SH-SY5Y (cell line): Measurements from ENCODE around the gene AIFM2.

ENCODE experiments used
- GATA2 ChIP-seq: IDR thresholded peaks from 2 replicates; pipeline ENCODE4 v1.6.1; 2011; ENCODE audit warnings: mild to moderate bottlenecking, low read depth, low read length
- GATA3 ChIP-seq: IDR thresholded peaks from 2 replicates; pipeline ENCODE4 v1.6.1; 2011; ENCODE audit warnings: low read depth, mild to moderate bottlenecking, low read length, moderate library complexity

Gene AIFM2

GRCh38 chr10:70160798-70161197 is 28.2 kb upstream of the AIFM2 start:
- no peak for TF ChIP-seq GATA3
- TF ChIP-seq GATA2 = no peak

- TF ChIP-seq GATA3 (no peak), GATA2 (no peak)
These were observed 25.5 kb upstream of the AIFM2 start for GRCh38 chr10:70158113-70158512.

GRCh38 chr10:70155255-70155838 is 22.7 kb upstream of the AIFM2 start:
- TF ChIP-seq GATA3 = no peak
- TF ChIP-seq GATA2 = no peak

DNA sequence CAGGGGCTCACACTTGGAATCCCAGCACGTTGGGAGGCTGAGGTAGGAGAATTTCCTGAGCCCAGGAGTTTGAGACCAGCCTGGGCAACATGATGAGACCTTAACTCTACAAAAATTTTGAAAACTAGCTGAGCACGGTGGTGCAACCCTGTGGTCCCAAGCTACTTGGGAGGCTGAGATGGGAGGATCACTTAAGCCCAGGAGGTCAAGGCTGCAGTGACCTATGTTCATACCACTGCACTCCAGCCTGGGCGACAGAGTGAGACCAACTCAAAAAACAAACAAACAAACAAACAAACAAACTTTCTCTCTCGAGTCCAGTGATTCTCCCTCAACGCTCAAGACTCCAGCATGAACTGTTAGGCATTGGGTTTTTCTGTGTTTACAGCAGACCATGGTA is 15.9 kb upstream of the AIFM2 start:
- TF ChIP-seq GATA3 (no peak), GATA2 (no peak)

- TF ChIP-seq GATA3 (no peak), GATA2 (no peak)
These were observed 14.6 kb upstream of the AIFM2 start for GRCh38 chr10:70147259-70147625.

DNA sequence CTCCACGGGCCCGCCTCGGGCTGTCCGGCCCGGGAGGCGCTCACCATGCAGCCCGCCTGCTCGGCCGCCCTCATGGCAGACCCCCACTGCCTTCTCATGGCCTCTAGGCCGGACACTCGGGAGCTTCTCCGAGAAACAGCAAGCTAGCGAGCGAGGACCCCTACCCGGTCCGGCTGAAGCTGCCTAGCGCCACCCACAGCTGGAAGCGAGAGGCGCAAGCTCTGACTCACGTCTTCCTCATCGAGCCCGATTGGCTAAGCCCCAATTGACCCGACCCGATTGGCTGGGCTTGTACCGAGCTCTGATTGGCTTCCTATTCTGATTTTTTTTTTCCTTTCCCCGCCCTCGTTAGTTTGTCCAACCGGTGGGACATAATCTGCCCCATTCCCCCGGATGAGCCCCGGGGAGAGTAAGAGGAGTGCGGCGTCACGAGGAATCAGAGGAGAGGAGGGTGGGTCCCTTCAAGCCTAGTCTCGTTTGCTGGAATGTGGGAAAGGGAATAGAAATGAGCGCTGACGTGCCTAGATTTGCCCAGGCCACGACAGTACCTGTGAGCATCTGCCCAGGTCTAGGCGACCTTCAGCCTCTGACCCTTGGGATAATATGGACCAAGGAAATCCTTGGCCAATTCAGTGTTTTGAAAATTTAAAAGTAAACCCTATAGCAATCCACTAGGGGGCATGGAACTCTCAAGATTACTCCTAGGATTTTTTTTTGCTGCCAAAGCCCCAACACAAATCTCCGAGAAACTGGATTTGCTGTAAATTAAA is 14.0 kb upstream of the AIFM2 start, which contains the start of gene TYSND1:
Gene TYSND1 (minus strand): TSS at position 212 of the 770 bp plus-strand sequence. CDS start 114 bp downstream, at position 98.
- TF ChIP-seq GATA3 = no peak

- TF ChIP-seq GATA3 = no peak
- TF ChIP-seq GATA2 = no peak
These were observed 13.3 kb upstream of the AIFM2 start for GRCh38 chr10:70145666-70146488.

GRCh38 chr10:70145166-70145665 is 12.6 kb upstream of the AIFM2 start:
- TF ChIP-seq GATA2 (no peak), GATA3 (no peak)

- TF ChIP-seq GATA3 (no peak), GATA2 (no peak)
These were observed 11.9 kb upstream of the AIFM2 start for GRCh38 chr10:70144372-70145110.

DNA sequence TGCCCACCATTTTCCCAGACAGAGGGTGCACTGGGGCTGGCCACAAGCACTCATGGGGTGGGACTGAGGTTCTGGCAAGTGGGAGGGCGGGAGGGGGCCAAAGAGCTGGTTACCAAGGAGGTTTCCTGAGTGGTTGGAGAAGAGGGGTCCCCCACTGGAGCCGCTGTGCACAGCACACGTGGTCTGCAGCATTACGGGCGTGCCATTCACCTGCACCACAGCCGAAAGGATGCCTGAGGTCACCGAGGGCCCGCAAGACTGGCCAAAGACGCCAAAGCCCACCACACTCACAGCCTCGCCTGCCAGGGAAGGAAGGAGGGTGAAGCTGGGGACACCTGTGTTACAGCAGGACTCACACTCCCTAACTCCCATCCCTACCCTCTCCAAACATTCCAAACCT is 9.9 kb upstream of the AIFM2 start:
- TF ChIP-seq GATA3 = no peak
- no peak for TF ChIP-seq GATA2

DNA sequence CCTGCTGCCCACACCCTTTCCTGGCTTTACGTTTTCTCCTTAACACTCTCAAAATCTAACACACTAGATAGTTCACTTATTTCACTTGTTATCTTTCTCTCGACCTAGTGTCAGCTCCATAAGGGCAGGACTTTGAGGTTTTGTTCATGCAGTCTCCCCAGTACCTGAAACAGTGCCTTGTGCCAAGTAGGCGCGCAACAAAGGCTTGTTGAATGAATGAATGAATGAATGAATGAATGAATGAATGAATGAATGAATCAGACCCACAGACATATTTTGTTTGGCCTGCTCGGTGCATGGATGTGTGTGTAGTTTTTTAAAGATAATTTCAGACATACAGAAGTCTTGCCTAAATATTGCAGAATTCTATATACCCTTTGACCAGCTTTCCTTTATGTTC is 7.7 kb upstream of the AIFM2 start:
- no peak for TF ChIP-seq GATA2
- TF ChIP-seq GATA3 = no peak

GRCh38 chr10:70139997-70140250 is 7.3 kb upstream of the AIFM2 start:
- TF ChIP-seq GATA3 (no peak), GATA2 (no peak)

DNA sequence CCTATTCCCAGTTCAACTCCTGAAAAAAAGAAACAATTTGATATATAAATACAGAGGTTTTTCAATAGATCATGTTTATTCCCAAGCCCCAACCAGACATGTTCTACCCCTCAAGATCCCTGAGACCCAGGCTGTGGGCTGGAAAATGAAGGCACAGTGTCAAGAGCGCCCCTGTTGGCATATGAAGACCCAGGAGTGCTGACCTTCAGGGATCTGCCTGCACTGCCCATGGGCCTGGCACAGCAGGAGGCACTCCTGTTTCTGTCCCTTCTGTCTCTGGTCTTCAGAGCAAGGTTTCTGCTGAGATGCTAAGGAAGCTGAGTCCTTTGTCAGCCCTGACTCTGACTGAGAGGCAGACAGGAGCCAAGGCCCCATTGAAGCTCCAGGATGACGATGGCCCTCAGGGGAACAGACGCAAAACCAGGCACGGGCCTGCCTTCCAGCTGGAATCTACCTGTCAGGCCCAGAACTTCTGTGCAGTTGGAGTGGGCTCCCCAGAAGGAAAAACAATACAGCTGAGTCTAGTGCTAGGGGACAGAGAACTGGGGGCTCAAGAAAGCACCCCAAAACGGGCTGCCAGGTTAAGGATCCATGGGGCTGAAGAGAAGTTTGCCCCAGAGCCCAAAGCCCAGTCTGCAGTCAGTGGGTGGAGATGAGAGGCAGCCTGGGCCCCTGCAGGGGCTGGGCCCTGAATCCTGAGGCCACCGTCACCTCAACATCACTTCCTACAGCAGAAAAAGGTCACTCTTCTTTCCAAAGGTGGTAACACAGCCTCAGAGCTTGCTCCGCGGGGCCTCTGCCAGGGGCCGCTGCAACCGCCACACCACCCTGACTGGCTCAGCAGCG is 6.7 kb upstream of the AIFM2 start:
- TF ChIP-seq GATA2 (no peak), GATA3 (no peak)
